HCEC 1CT (cell line): ENCODE results near the gene ADIRF.
"Not testable (repeated sequence)": the region's sequence is repeated elsewhere in the genome, so short reads cannot be mapped to it uniquely, and the experiment has no call there.

Experiments used
- DNase-seq: peaks from one replicate; pipeline ENCODE4 v3.0.0-alpha.2; 2017

The ADIRF gene

GRCh38 chr10:86961481-86962091, 6.7 kb upstream of the ADIRF start:
- peak; percentile 49 for DNase-seq

DNA sequence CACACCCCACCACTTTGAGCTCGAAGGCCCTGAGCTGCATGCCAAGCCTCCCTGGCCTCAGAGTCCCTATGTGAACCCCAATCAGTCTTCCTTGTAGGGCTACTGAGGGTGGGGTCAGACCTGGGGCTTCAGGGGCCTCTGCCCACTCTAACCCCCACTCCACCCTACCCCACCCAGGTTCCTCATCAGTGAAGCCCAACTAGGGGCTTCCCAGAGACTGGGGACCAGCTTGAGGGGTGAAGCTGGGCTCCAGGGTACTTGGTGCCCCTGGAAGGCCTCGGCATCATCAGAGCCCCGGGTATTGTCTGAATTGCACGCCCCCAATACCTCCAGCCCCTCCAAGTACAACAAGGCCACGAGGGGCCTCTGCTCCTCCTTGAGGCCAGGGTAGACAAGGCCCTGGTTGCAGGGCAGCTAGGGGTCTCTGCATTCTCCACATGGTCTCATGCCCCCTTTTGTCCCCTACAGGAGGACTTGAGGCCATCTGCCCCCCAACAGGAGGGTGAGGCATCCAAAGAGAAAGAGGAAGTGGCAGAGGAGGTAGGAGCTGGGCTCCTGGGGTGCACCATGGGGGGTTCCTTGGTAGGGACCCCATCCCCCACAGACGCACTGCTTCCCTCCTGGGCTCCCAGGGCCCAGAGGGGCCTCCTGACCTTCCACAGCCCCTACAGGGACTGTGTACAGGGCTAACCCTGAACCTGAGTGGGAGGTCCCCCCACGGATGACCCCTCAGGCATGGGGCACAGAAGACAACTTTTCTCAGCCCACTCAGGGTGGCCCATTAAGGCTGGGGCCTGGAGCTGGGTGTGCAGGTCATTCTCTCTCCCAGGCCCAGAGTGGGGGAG, 5.9 kb upstream of the ADIRF start:
- no peak for DNase-seq

GRCh38 chr10:86962981-86963310, 5.3 kb upstream of the ADIRF start:
- no peak for DNase-seq

DNA sequence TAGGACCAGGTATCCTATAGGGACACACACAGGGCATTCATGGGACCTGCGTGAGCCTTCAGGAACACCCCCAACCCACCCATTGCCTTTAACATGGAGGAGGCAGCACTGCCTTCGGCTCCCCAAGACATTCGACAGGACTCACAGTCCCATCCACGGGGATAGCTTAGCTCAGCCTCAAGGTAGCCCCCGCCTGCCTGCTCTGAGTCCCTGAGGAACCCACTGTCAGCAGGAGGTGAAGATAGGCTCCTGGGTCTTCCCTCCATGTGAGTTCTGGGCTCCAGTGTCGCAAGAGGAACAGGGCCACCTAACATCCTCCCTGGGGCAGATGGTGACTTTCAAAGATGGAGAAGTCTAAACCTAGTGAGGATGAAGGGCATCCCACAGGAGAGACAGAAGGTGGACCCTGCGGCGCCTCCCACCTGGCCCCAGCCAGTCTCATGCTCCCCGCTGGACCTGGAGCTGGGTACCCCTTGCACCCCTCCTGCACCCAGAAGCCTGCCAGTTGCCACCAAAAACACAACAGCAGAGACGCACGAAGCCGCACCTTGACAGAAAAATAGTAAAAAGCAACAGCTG, 4.9 kb upstream of the ADIRF start:
- DNase-seq: no peak

DNA sequence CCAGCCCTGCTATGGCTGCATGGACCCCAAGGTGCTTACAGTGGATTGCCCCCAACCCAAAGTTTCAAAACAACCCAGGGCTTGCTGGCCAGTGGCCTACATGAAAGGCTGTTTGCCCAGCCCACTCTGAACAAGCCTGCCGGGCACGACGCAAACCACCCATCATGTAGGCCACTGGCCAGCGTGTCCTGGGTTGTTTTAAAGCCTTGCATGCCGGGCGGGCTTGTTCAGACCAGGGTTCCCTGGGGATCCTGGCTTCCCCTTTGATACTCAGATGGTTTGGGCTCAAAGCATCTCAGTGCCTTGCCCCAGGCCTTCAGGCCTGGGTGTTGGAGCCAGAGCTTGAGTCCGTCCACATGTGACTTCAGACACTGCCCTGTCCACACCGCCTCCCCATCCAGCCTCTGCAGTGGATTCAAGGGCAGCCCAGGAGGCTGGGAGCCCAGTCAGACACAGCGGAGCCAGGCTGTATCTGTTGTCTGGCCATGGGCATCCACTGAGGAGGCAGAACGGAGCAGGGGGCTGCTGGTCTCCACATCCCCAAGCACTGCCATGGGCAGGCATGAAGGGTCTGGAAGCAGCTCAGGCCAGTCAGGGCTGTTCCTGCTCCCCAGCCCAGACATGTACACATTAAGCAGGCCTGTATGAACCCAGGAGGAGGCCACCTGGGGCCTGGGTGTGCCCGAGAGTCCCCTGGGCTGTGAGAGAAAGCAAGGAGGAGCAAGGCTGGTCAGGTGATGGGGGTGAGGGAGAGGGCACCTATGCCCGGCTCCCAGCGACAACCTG, 4.0 kb upstream of the ADIRF start:
- no peak for DNase-seq

- no peak for DNase-seq
These were observed 3.5 kb upstream of the ADIRF start for GRCh38 chr10:86964847-86965190.

GRCh38 chr10:86965986-86966654, 2.2 kb upstream of the ADIRF start:
- DNase-seq: no peak

- DNase-seq: no peak
These were observed 771 bp upstream of the ADIRF start for GRCh38 chr10:86967481-86967941.

GRCh38 chr10:86968994-86969355, 693 bp downstream of the ADIRF start:
- DNase-seq: no peak

DNA sequence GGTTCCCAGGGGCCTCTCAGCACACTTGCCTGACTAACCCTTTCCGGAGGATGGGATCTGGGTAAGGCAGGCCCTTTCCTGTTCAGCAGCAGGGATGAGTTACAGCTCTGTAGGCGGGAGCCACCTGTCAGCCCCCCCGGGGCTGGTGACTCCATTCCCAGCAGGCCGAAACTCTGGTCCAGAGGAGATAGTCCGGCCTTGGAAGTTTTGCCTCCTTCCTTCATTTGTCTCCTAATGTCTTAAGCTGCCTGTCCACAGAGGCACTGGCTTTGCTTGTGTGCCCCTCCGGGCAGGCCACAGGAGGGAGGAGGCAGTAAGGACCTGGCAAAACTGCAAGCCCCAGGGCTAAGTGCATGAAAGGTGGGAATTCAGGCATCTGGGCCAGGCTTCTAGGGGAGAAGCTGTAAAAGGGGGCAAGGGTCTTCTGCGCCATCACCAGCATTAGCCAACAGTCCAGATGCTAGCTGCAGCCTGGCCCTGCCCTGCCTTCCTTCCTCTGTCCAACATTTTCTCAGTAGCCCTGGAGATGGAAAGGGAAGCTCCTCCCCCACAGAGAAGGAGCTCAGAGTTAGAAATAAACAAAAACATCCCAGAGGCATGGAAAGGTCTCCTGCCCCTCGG, 1.2 kb downstream of the ADIRF start:
- no peak for DNase-seq

DNA sequence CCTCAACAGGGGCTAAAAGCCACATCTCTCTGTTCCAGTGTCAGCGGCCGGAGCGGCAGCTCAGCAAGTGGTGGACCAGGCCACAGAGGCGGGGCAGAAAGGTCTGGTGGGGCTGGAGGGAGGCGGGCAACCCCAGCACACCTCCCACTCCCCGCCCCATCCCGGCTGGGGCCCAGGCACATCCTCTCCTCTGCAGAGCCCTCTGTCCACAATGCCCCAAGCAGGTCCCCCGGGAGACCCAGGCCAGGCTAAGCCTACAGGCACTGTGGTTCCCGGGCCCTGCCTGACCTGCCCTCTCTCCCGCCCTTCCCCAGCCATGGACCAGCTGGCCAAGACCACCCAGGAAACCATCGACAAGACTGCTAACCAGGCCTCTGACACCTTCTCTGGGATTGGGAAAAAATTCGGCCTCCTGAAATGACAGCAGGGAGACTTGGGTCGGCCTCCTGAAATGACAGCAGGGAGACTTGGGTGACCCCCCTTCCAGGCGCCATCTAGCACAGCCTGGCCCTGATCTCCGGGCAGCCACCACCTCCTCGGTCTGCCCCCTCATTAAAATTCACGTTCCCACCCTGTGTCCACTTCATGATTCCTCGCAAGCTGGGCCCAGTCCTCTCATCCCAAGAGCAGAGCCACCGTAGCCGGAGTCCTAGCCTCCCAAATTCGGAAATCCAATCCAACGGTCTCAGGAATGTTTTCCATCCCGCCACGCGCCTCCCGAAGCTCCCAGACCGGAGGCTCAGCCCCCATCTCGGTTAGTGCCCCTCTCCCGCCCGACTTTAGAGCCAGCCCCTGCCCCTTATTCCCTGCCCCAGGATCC, 2.1 kb downstream of the ADIRF start:
- peak; percentile 45 for DNase-seq

DNA sequence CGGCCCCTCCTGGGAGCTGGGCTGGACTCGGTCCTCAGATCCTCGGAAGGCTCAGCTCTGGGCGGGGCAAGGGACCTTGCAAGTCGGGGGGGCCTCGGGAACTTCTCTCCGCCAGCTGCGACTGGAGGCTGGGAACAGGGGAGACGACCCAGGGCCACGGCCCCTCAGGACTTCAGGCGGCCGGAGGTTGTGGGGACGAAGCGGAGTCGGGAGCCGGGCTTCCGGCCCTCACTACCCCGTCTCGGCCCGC, 2.6 kb downstream of the ADIRF start:
- DNase-seq: no peak

- peak; percentile 76 for DNase-seq
These were observed 3.1 kb downstream of the ADIRF start for GRCh38 chr10:86971232-86971991.

DNA sequence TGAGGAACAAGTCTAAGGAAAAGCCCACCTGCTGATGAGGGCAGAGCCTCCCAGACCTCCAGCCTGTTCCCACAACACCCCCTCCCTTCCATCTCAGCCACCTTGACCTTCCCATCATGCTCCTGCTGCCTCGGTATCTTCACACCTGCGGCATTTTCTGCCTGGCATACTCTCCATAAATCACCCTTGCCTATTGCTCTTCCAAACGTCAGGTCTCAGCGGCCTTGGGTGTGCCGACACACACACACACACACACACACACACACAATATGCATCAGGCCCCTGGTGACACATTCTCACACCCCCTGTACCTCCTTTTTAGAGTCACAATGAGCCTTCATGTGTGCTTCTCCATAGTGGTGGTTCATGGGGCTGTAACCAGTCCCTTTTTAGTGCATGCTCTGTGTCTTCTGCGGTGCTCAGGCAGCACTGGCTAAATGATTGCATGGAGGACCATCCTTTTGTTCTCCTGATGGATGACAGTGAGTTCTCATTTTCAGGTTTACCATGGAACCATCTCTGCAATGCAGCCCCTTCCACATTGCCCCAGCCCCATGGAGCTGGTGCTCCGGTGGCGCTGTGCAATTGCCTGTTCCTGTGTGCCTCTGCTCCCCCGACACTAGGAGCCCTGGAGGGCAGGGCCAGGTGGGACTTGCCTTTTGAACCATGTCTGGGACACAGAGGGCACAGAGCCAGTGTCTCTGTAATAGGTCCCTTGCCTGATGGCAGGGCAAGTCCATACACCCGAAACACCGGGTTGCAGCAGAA, 4.5 kb downstream of the ADIRF start:
- DNase-seq: no peak

DNA sequence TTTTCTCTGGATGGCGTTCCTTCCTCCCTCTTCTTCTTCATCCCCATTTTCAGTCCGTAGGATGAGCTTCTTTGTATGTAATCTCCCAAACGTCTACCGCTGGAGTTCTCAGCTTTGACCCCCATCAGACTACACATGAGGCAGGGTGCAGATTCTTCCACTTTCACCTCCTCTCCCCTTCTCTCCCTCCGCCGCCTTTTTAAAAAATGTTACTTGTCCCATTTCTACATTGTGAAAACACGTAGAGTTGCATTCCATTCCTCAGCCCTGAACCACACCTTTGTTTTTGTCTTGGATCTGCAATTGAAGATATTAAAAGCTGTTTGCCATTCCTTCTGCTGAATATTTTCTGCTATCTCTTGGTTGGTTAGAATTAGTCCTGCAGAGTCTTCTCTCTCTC, 6.2 kb downstream of the ADIRF start:
- no peak for DNase-seq

GRCh38 chr10:86976362-86977056, 8.2 kb downstream of the ADIRF start:
- DNase-seq: no peak

DNA sequence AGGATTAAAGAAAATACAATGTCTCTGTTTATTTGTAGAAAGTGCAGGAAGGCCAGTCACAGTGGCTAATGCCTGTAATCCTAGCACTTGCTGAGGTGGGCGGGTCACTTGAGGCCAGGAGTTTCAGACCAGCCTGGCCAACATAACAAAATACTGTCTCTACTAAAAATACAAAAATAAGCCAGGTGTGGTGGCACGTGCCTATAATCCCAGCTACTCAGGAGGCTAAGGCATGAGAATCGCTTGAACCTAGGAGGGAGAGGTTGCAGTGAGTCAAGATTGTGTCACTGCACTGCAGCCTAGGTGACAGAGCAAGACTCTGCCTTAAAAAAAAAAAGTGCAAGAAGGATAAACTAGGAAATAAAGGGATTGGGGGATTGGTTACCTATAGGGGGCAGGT, 10.2 kb downstream of the ADIRF start:
- DNase-seq: not testable (repeated sequence)

DNA sequence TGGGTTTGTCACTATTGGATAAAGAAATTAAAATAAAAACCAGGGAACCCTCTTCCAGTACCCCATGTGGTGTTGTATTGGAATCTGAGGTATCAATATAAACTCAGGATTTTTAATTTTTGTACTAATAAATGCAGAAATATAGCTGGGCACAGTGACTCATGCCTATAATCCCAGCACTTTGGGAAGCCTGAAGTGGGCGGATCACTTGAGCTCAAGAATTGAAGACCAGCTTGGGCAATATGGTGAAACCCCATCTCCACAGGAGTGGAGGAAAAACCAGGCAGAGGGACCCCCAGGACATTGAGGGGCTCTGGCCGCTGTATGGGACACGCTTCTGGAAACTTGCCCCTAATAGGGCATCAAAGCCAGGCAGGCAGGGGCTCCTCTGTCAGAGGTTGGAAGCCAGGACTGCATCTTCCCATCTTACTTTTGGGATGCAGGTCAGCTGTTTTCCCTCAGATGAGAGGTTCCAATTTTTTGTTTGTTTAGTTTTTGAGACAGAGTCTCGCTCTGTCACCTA, 11.1 kb downstream of the ADIRF start:
- no peak for DNase-seq

DNA sequence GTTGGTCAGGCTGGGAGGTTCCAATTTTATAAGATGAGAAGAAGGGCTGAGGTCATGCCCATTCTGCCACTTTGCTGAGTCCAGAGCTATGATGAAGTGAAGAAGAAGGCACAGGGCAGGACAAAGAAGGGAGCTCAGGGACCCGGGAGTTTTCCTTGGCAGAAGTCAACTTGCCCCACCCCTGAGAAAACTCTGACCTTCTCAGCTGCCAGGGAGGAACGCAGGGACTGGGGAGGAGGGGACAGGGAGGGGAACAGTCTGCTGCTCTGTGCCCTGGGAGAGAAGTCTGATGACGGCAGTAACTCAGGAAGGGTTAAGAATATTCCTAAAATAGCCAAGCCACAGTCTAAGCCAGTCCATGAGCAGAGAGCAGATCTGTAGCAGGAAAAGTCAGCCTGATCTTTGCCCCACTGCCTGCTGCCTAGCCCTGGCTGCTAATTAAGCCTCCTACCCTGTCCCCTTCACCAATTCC, 11.7 kb downstream of the ADIRF start:
- DNase-seq: no peak
